ENCODE measurements around the gene NUP93. TPM values are rescaled to one million over a fixed set of nuclear protein-coding genes. Genes with fewer than 3 reads are reported as not detected.

Gene NUP93
- total and polyA plus RNA-seq, 10 donors: 29.2 to 102 (median 56.6) TPM

GRCh38 chr16:56851671-56852400 is 121.9 kb downstream of the NUP93 start:
- H3K4me1 ChIP-seq: peaks cover 0 to 34% (median 16%) of the 10 kb centered on the region in 6 donors

GRCh38 chr16:56852401-56852730 is 122.4 kb downstream of the NUP93 start:
- H3K27ac ChIP-seq: no peak overlapping the region
- H3K4me1 ChIP-seq: peaks cover 0 to 29% (median 14%) of the 10 kb centered on the region in 6 donors
- WGBS, 5 donors: 33 to 57% (median 45%) methylated on average over 3 of the region's 3 CpGs
- TF ChIP-seq CTCF (IDR thresholded peaks at IDR 0.05 in 8 of 11, conservative IDR thresholded peaks at IDR 0.05 in 3 of 11): no peak
- TF ChIP-seq POLR2AphosphoS5 (IDR thresholded peaks at IDR 0.05): no peak
- no peak for TF ChIP-seq POLR2A (IDR thresholded peaks at IDR 0.05)
- no peak for DNase-seq
- no peaks in the 10 kb centered on the region for H3K36me3 ChIP-seq
- no peaks in the 10 kb centered on the region for H3K27me3 ChIP-seq (replicated peaks in 1 of 7)
- H3K4me3 ChIP-seq: no peak overlapping the region
- intact Hi-C loops (cut with DNase I; ENCODE audit: low total_unique reads): no loop called here
- H3K9me3 ChIP-seq: no peaks in the 10 kb centered on the region

More at GRCh38 chr16:56851671-56852400, 121.9 kb downstream of the NUP93 start:
- intact Hi-C loops (cut with DNase I; ENCODE audit: low total_unique reads): no loop called here
- TF ChIP-seq CTCF (IDR thresholded peaks at IDR 0.05 in 8 of 11, conservative IDR thresholded peaks at IDR 0.05 in 3 of 11) (peak in 2 of 11 experiments; percentile 34 to 36), POLR2AphosphoS5 (IDR thresholded peaks at IDR 0.05) (no peak), POLR2A (IDR thresholded peaks at IDR 0.05) (no peak)
- Histone ChIP-seq H3K27ac (no peak overlapping the region), H3K9me3 (no peaks in the 10 kb centered on the region), H3K27me3 (replicated peaks in 1 of 7) (no peaks in the 10 kb centered on the region), H3K36me3 (no peaks in the 10 kb centered on the region), H3K4me3 (no peak overlapping the region)
- 64 to 74% (median 68%) methylated on average over 8 of the region's 8 CpGs for WGBS, 5 donors
- peak; percentile 35 for DNase-seq

GRCh38 chr16:56852968-56853367 is 123.0 kb downstream of the NUP93 start:
- peak; percentile 41 for DNase-seq
- Histone ChIP-seq H3K27ac (no peak overlapping the region), H3K4me1 (peaks cover 0 to 28% (median 10%) of the 10 kb centered on the region in 6 donors), H3K4me3 (no peak overlapping the region), H3K36me3 (no peaks in the 10 kb centered on the region), H3K27me3 (replicated peaks in 1 of 7) (no peaks in the 10 kb centered on the region), H3K9me3 (no peaks in the 10 kb centered on the region)
- WGBS, 5 donors: 96 to 98% (median 96%) methylated on average over 11 of the region's 11 CpGs
- TF ChIP-seq POLR2AphosphoS5 (IDR thresholded peaks at IDR 0.05) (no peak), CTCF (IDR thresholded peaks at IDR 0.05 in 8 of 11, conservative IDR thresholded peaks at IDR 0.05 in 3 of 11) (no peak), POLR2A (IDR thresholded peaks at IDR 0.05) (no peak)
- intact Hi-C loops (cut with DNase I; ENCODE audit: low total_unique reads): no loop called here

GRCh38 chr16:56855201-56855600 is 125.3 kb downstream of the NUP93 start:
- intact Hi-C loops (cut with DNase I; ENCODE audit: low total_unique reads): no loop called here
- no peaks in the 10 kb centered on the region for H3K9me3 ChIP-seq
- no peaks in the 10 kb centered on the region for H3K27me3 ChIP-seq (replicated peaks in 1 of 7)
- 89 to 98% (median 96%) methylated on average over 5 to 6 of the region's 6 CpGs for WGBS, 5 donors
- no peak overlapping the region for H3K4me3 ChIP-seq
- TF ChIP-seq CTCF (IDR thresholded peaks at IDR 0.05 in 8 of 11, conservative IDR thresholded peaks at IDR 0.05 in 3 of 11) (no peak), POLR2AphosphoS5 (IDR thresholded peaks at IDR 0.05) (no peak), POLR2A (IDR thresholded peaks at IDR 0.05) (no peak)
- H3K4me1 ChIP-seq: peaks cover 3 to 26% (median 11%) of the 10 kb centered on the region in 6 donors
- no peak overlapping the region for H3K27ac ChIP-seq
- no peaks in the 10 kb centered on the region for H3K36me3 ChIP-seq
- peak; percentile 45 for DNase-seq

Data from spleen (tissue), 11 donors.